Left ventricle myocardium inferior (tissue), 1 donor: Measurements from ENCODE around the gene PNMA8C. TPM values are rescaled to one million over a fixed set of nuclear protein-coding genes. Genes with fewer than 3 reads are reported as not detected.
A peak's percentile ranks its signal among the peaks of the same experiment; 100 is the strongest.
"Not testable (repeated sequence)": the region's sequence is repeated elsewhere in the genome, so short reads cannot be mapped to it uniquely, and the experiment has no call there.

Experiments used
- DNase-seq: peaks from one replicate; pipeline ENCODE4 v3.0.0-alpha.2; 2020
- H3K27ac ChIP-seq: fragments of 200-600 bp; replicated peaks from 2 replicates; pipeline ENCODE4 v1.8.0; 2021
- H3K27me3 ChIP-seq: fragments of 200-600 bp; 2 replicates; pipeline ENCODE4 v1.8.0; 2021; ENCODE audit warnings: low read depth
- H3K36me3 ChIP-seq: fragments of 200-600 bp; 2 replicates; pipeline ENCODE4 v1.8.0; 2021
- H3K4me1 ChIP-seq: fragments of 200-600 bp; 2 replicates; pipeline ENCODE4 v1.8.0; 2021
- H3K4me3 ChIP-seq: fragments of 200-600 bp; 2 replicates; pipeline ENCODE4 v1.8.0; 2021; ENCODE audit warnings: mild to moderate bottlenecking, moderate library complexity
- H3K9me3 ChIP-seq: fragments of 200-600 bp; replicated peaks from 2 replicates; pipeline ENCODE4 v1.8.0; 2021
- intact Hi-C: fragments of 100-400 bp; cut with micrococcal nuclease; formaldehyde crosslinking; loops from one replicate; pipeline ENCODE4 v1.11.0; 2022
- total RNA-seq: library from RNA; stranded (reverse); fragmentation: NEBNext Ultra II Directional; extraction: Animal tissue kit (Norgen Biotek cat#: 25700); gene quantifications from one replicate; pipeline ENCODE4 v1.2.1, GENCODE V29; 2021
- TF ChIP-seq, protein P1 (sequence below): fragments of 200-600 bp; IDR thresholded peaks from 2 replicates; pipeline ENCODE4 v1.8.0; 2021; ENCODE audit warnings: antibody characterized with exemption, mild to moderate bottlenecking, borderline replicate concordance
- donor health status: DM: no; HTN: yes; CAD: no; lungs with severe emphysema.

The PNMA8C gene
- total RNA-seq, 1 donor from 2014 or later: not detected

GRCh38 chr19:46447824-46448223 is 19.1 kb upstream of the PNMA8C start:
- no peaks in the 10 kb centered on the region for H3K36me3 ChIP-seq
- peak overlapping the region; percentile 41 for H3K27ac ChIP-seq
- intact Hi-C loops: no loop called here
- peaks cover 3% of the 10 kb centered on the region for H3K9me3 ChIP-seq
- TF ChIP-seq, protein P1, sequence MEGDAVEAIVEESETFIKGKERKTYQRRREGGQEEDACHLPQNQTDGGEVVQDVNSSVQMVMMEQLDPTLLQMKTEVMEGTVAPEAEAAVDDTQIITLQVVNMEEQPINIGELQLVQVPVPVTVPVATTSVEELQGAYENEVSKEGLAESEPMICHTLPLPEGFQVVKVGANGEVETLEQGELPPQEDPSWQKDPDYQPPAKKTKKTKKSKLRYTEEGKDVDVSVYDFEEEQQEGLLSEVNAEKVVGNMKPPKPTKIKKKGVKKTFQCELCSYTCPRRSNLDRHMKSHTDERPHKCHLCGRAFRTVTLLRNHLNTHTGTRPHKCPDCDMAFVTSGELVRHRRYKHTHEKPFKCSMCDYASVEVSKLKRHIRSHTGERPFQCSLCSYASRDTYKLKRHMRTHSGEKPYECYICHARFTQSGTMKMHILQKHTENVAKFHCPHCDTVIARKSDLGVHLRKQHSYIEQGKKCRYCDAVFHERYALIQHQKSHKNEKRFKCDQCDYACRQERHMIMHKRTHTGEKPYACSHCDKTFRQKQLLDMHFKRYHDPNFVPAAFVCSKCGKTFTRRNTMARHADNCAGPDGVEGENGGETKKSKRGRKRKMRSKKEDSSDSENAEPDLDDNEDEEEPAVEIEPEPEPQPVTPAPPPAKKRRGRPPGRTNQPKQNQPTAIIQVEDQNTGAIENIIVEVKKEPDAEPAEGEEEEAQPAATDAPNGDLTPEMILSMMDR: no peak
- no peaks in the 10 kb centered on the region for H3K27me3 ChIP-seq
- no peak overlapping the region for H3K4me3 ChIP-seq
- peaks cover 15% of the 10 kb centered on the region for H3K4me1 ChIP-seq
- peak; percentile 46 for DNase-seq

GRCh38 chr19:46447006-46447405 is 18.3 kb upstream of the PNMA8C start:
- H3K4me3 ChIP-seq: no peak overlapping the region
- H3K27ac ChIP-seq: peak overlapping the region; percentile 41
- H3K9me3 ChIP-seq: peaks cover 3% of the 10 kb centered on the region

GRCh38 chr19:46446021-46446420 is 17.3 kb upstream of the PNMA8C start:
- Histone ChIP-seq H3K36me3 (no peaks in the 10 kb centered on the region), H3K27me3 (no peaks in the 10 kb centered on the region), H3K4me3 (no peak overlapping the region), H3K27ac (no peak overlapping the region), H3K4me1 (peaks cover 24% of the 10 kb centered on the region), H3K9me3 (peaks cover 3% of the 10 kb centered on the region)
- no peak for DNase-seq
- TF ChIP-seq, protein P1: no peak
- intact Hi-C loops: no loop called here

More at GRCh38 chr19:46447006-46447405, 18.3 kb upstream of the PNMA8C start:
- no peaks in the 10 kb centered on the region for H3K36me3 ChIP-seq
- TF ChIP-seq, protein P1: no peak
- peaks cover 23% of the 10 kb centered on the region for H3K4me1 ChIP-seq
- no peak for DNase-seq
- H3K27me3 ChIP-seq: no peaks in the 10 kb centered on the region
- intact Hi-C loops: no loop called here

DNA sequence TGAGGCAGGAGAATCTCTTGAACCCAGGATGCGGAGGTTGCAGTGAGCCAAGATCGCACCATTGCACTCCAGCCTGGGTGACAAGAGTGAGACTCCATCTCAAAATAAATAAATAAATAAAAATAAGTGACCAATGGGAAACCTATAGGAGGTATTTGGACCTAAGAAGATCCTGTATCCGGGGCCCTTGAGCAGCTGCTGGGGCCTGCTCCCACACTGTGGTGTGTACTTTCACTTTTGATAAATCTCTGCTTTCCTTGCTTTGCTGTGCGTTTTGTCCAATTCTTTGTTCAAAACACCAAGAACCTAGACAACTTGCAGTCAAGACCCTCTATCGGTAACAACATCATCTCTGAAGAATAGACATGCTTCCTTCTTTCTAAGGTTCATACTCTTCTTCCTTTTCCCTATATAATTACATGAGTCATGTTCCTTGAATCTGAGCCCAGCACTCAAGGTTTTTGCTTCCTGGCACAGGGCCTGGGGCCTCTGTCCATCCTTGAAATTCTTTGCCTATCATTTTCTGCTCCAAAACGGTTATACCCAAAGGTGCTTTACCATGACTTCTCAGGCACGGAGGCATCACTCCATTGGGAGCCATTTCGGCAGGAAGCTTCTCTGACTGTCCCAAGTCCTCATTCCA is 14.2 kb upstream of the PNMA8C start:
- no peaks in the 10 kb centered on the region for H3K9me3 ChIP-seq
- DNase-seq: no peak
- TF ChIP-seq, protein P1: no peak
- H3K36me3 ChIP-seq: no peaks in the 10 kb centered on the region
- H3K27me3 ChIP-seq: no peaks in the 10 kb centered on the region
- H3K27ac ChIP-seq: peak overlapping the region; percentile 40
- no peak overlapping the region for H3K4me3 ChIP-seq
- intact Hi-C loops: no loop called here
- peaks cover 19% of the 10 kb centered on the region for H3K4me1 ChIP-seq

GRCh38 chr19:46441866-46442265 is 13.1 kb upstream of the PNMA8C start:
- H3K27ac ChIP-seq: peak overlapping the region; percentile 40
- TF ChIP-seq, protein P1: no peak
- H3K4me3 ChIP-seq: no peak overlapping the region
- no peaks in the 10 kb centered on the region for H3K9me3 ChIP-seq
- no peaks in the 10 kb centered on the region for H3K27me3 ChIP-seq
- intact Hi-C loops: no loop called here
- no peaks in the 10 kb centered on the region for H3K36me3 ChIP-seq
- peaks cover 19% of the 10 kb centered on the region for H3K4me1 ChIP-seq
- DNase-seq: no peak

DNA sequence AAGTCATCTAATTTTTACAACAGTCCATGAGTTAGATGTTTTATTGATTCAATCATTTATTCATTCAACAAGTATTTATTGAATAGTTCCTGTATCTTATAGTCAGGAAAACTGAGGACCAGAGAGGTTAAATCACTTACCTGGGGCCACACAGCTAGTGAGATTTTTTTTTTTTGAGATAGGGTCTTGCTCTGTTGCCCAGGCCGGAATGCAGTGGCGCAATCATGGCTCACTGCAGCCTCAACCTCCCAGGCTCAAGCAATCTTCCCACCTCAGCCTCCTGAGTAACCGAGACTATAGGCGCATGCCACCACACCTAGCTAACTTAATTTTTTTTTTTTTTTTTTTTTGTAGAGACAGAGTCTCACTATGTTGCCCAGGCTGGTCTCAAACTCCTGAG is 7.0 kb upstream of the PNMA8C start:
- H3K27me3 ChIP-seq: peaks cover 22% of the 10 kb centered on the region
- intact Hi-C loops, H3K4me3 ChIP-seq, H3K4me1 ChIP-seq, H3K36me3 ChIP-seq, H3K27ac ChIP-seq, DNase-seq, H3K9me3 ChIP-seq: not testable (repeated sequence)
